Suprapubic skin (tissue), 4 donors: Measurements from ENCODE around the gene USP47. TPM values are rescaled to one million over a fixed set of nuclear protein-coding genes. Genes with fewer than 3 reads are reported as not detected.

ENCODE experiments used
- DNase-seq, 2 donors: peaks; one replicate each; pipeline ENCODE4 v3.0.0-alpha.2; 2019; ENCODE audit warnings: low spot score in 2 of 2
- H3K27ac ChIP-seq: fragments of 200-600 bp; sonication (generic); one replicate; pipeline ENCODE4 v1.5.1; 2019
- H3K27me3 ChIP-seq: fragments of 200-600 bp; sonication (generic); one replicate; pipeline ENCODE4 v1.5.1; 2019
- H3K36me3 ChIP-seq: fragments of 200-600 bp; sonication (generic); one replicate; pipeline ENCODE4 v1.5.1; 2019
- H3K4me1 ChIP-seq: fragments of 200-600 bp; sonication (generic); one replicate; pipeline ENCODE4 v1.5.1; 2019
- H3K4me3 ChIP-seq: fragments of 200-600 bp; sonication (generic); one replicate; pipeline ENCODE4 v1.5.1; 2019; ENCODE audit warnings: mild to moderate bottlenecking
- H3K9me3 ChIP-seq: fragments of 200-600 bp; sonication (generic); one replicate; pipeline ENCODE4 v1.5.1; 2019
- CTCF ChIP-seq, 2 donors: fragments of 200-600 bp in 1 of 2; fragments of 450-650 bp in 1 of 2; sonication (generic) in 1 of 2; IDR thresholded peaks; one replicate each; pipeline ENCODE4 v1.5.1; 2016 to 2019; ENCODE audit warnings: antibody characterized with exemption in 2 of 2, mild to moderate bottlenecking in 1 of 2, moderate library complexity in 1 of 2
- EP300 ChIP-seq: sonication (generic); formaldehyde crosslinking; IDR thresholded peaks from one replicate; pipeline ENCODE4 v1.6.1; 2017; ENCODE audit warnings: antibody characterized with exemption
- POLR2A ChIP-seq, 2 donors: fragments of 450-650 bp; IDR thresholded peaks; one replicate each; pipeline ENCODE4 v1.6.1; 2017; ENCODE audit warnings: antibody characterized with exemption in 2 of 2, mild to moderate bottlenecking in 2 of 2, moderate library complexity in 2 of 2
- POLR2AphosphoS5 ChIP-seq, 3 donors: sonication (generic); formaldehyde crosslinking; IDR thresholded peaks; one replicate each; pipeline ENCODE4 v1.6.1; 2017; ENCODE audit warnings: antibody characterized with exemption in 3 of 3
- WGBS: methylation state at CpG from one replicate; pipeline ENCODE4 v1.1.5; 2018; 5-methylcytosine and 5-hydroxymethylcytosine counted together
- total RNA-seq, 4 donors: library from RNA; depleted of rRNA; stranded (reverse); fragments of >200 nt; gene quantifications; one replicate each; pipeline ENCODE4 v1.1.0, GENCODE V29; 2016

The USP47 gene
- total RNA-seq, 4 donors from 2014 or later: 56.0 to 102 (median 72.2) TPM

GRCh38 chr11:11993839-11994238, 152.1 kb downstream of the USP47 start:
- Histone ChIP-seq H3K4me1 (peaks cover 53% of the 10 kb centered on the region), H3K27me3 (no peaks in the 10 kb centered on the region), H3K9me3 (no peaks in the 10 kb centered on the region), H3K36me3 (no peaks in the 10 kb centered on the region), H3K27ac (peak overlapping the region; percentile 71), H3K4me3 (no peak overlapping the region)
- peak in 1 of 2 donors; percentile 71 for DNase-seq
- peak in 1 of 3 donors; percentile 19 for TF ChIP-seq POLR2AphosphoS5 (IDR thresholded peaks at IDR 0.05)
- TF ChIP-seq EP300: no peak
- WGBS: 41% methylated on average over 8 of the region's 8 CpGs

GRCh38 chr11:11995601-11996000, 153.8 kb downstream of the USP47 start:
- TF ChIP-seq CTCF (IDR thresholded peaks at IDR 0.05): no peak
- TF ChIP-seq EP300: no peak
- no peak for TF ChIP-seq POLR2AphosphoS5 (IDR thresholded peaks at IDR 0.05)
- no peak for TF ChIP-seq POLR2A (IDR thresholded peaks at IDR 0.05)
- H3K4me1 ChIP-seq: peaks cover 46% of the 10 kb centered on the region
- H3K36me3 ChIP-seq: no peaks in the 10 kb centered on the region
- no peaks in the 10 kb centered on the region for H3K27me3 ChIP-seq
- peak overlapping the region; percentile 70 for H3K27ac ChIP-seq
- WGBS: 71% methylated on average over 6 of the region's 6 CpGs
- peak in 1 of 2 donors; percentile 31 for DNase-seq
- H3K4me3 ChIP-seq: no peak overlapping the region
- H3K9me3 ChIP-seq: no peaks in the 10 kb centered on the region

- Histone ChIP-seq H3K4me1 (peaks cover 45% of the 10 kb centered on the region), H3K27me3 (no peaks in the 10 kb centered on the region), H3K27ac (peak overlapping the region; percentile 70), H3K4me3 (no peak overlapping the region), H3K36me3 (no peaks in the 10 kb centered on the region), H3K9me3 (no peaks in the 10 kb centered on the region)
- TF ChIP-seq CTCF (IDR thresholded peaks at IDR 0.05) (no peak), EP300 (no peak), POLR2A (IDR thresholded peaks at IDR 0.05) (no peak), POLR2AphosphoS5 (IDR thresholded peaks at IDR 0.05) (no peak)
- peak in 1 of 2 donors; percentile 69 for DNase-seq
- WGBS: 62% methylated on average over 10 of the region's 11 CpGs
Observed at GRCh38 chr11:11996321-11997048, 154.7 kb downstream of the USP47 start.

GRCh38 chr11:11997049-11997322, 155.2 kb downstream of the USP47 start:
- Histone ChIP-seq H3K27ac (no peak overlapping the region), H3K27me3 (no peaks in the 10 kb centered on the region), H3K4me1 (peaks cover 45% of the 10 kb centered on the region), H3K9me3 (no peaks in the 10 kb centered on the region), H3K36me3 (no peaks in the 10 kb centered on the region), H3K4me3 (no peak overlapping the region)
- 37% methylated on average over 3 of the region's 3 CpGs for WGBS
- no peak for DNase-seq
- TF ChIP-seq POLR2A (IDR thresholded peaks at IDR 0.05) (no peak), CTCF (IDR thresholded peaks at IDR 0.05) (no peak), EP300 (no peak), POLR2AphosphoS5 (IDR thresholded peaks at IDR 0.05) (no peak)

GRCh38 chr11:11998091-11998781, 156.5 kb downstream of the USP47 start:
- Histone ChIP-seq H3K4me3 (no peak overlapping the region), H3K4me1 (peaks cover 41% of the 10 kb centered on the region), H3K27ac (no peak overlapping the region), H3K36me3 (no peaks in the 10 kb centered on the region), H3K9me3 (no peaks in the 10 kb centered on the region), H3K27me3 (no peaks in the 10 kb centered on the region)
- 60% methylated on average over 8 of the region's 8 CpGs for WGBS
- DNase-seq: peak in 1 of 2 donors; percentile 35
- TF ChIP-seq POLR2AphosphoS5 (IDR thresholded peaks at IDR 0.05): no peak
- no peak for TF ChIP-seq CTCF (IDR thresholded peaks at IDR 0.05)
- no peak for TF ChIP-seq POLR2A (IDR thresholded peaks at IDR 0.05)
- TF ChIP-seq EP300: no peak
